Smooth muscle cell of the pulmonary artery (primary cell): Measurements from ENCODE around the gene JOSD1. TPM values are rescaled to one million over a fixed set of nuclear protein-coding genes. Genes with fewer than 3 reads are reported as not detected.

Experiments
- total RNA-seq: library from RNA; depleted of rRNA; stranded (reverse); fragments of >200 nt; gene quantifications from 2 replicates; pipeline ENCODE4 v1.2.3, GENCODE V29; 2014

JOSD1 gene
- 63.3 and 73.0 TPM in 2 replicates for total RNA-seq

DNA sequence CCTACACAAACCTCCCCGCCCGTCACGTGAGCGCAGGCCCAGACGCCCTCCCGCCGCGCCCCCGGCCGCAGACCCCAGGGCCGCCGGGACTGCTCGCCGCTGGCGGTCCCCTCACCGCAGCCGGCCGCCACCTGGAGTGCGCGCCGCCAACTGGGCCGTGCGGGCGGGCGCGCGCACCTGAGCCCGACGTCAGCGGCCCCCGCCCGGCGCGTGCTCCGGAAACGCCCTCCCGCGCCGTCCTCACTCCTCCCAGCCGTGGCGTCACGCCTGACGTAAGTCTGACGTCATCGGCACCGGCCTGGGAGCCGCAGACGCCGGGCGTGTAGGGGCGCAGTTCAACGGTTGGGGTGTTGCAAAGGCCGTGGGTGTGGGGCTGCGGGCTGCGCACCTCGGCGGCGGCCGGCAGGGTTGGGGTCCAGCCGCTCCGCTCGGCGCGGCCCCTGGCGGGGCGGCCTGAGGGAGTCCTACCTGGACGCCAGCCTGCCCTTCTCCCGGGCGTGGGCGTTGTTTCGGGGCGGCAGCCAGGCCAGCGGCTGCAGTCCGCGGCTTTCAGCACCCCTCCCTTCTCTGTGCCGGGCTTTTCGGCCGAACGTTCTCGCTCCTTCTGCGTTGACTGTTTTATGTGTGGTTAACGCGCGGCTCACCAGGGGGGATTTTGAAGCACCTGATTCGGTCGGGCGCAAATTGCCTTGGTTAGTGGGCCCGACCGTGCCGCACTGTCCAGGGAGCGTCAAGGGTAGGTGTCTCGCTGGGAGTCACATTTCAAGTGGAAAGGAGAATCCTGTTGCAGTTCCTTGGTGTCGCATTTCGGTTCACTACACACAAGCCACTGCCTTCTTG, at the start of gene JOSD1:
Gene JOSD1 (minus strand): TSS at position 155 of the 840 bp plus-strand sequence. CDS start 956 bp downstream, outside the sequence.

DNA sequence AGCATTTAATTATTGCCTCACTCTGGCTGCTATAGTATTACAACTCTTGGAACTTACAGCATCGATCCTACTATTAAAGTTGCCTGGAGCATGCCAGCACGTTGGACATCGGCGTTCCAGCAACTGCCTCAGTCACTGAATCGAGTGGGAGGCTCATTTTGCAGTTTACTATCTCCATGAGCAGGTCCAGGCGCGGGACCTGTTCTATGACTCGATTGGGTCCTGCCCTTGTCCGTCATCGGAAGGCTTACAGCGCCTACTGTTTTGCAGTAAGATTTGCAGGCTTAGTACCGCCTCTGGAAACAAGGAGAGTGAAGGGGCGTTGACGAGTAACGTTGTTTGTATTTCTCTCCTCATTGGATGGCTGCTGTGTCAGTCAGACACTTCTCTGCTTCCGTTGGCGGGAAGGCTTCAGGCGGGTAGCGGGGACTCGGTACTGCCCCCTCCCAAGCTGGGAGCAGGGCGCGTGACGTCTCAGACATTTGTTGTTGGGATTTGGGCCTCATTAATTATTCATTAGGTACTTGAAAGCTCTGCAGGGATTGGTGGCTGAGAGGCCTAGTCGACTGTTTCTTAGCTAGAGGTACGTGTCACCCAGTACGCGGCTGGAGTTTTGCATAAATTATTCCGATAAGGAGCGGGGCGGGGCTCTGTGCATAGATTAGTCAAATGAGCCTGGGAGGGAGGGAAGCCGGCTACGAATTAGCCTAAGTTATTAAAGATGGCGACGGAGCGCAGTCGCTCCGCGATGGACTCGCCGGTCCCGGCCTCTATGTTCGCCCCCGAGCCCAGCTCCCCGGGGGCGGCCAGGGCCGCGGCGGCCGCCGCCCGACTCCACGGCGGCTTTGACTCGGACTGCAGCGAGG, 4.7 kb upstream of the JOSD1 start, which contains the start of gene GTPBP1:
Gene GTPBP1 (plus strand): TSS at position 710 of the 866 bp plus-strand sequence. CDS start 12 bp downstream, at position 722.

DNA sequence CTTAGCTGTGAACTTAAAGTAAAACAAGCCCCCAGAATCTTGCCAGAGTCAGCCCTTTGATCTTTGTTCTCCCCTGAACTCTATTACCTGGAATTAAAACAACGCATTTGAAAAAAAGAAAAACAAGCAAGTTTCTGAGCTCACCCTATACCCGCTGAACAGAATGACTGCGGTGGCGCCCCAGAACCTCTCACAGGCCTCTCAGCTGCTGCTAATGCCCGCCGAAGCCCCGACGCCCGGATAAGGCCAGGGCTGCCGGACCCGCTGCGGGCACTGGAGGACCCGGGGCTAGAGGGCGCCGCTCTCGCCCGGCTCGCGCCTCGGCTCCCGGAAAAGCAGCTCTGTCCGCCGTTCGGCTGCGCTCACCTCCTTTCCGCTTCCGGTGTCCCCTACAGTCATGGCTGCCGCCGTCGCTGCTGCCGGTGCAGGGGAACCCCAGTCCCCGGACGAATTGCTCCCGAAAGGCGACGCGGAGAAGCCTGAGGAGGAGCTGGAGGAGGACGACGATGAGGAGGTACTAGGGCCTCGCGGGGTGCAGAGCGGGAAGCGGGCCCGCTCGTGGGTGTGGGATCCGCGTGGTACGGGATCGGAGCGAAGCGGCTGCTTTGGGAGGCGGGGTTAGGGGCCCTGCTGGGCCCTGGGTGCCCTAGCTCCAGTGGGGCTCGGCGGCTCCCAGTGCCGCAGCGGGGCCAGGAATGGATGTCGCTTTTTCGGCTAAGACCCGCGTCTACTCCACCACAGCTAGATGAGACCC, 19.0 kb downstream of the JOSD1 start, which contains the start of gene TOMM22:
Gene TOMM22 (plus strand): TSS at position 376 of the 754 bp plus-strand sequence. CDS start 22 bp downstream, at position 398.

DNA sequence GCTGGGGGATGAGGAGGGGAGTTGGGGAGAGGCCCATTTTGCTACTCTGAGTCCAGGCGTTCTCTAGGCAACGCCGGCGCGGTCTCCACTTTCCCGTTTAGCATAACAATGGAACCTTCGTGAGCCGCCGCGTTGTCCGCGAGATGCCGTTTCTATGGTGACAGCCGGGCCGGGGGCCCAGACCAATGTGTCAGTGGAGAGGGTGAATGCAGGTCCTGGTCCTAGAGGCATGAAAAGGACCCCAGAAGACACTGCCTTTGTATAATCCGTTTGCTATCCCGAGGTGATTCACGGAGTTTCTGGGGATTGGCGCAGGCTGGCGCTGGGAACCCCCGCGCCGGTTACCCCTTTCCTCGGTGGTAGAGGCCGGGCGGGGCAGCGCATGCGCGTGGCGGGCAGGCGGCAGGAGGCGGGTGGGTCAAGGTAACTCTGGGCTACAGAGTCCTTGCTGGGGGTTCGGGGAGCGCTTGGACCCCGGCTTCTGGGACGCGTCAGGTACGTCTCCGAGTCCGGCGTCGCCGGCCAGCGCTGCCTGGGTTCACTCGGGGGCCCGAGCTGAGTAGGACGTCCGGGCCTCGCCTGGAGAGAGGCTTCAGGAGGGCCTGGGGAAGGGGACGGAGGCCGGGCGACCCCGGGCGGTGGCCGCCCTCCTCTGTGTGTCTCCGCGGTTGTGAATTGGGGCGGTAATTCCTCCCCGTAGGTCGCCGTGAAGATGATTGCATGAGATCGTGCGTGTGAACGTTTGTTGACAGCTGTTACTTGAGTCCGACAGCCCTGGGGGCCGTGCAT, 44.3 kb downstream of the JOSD1 start, which contains the start of the genes CBY1 and FAM227A:
Gene CBY1 (plus strand): TSS at position 383 of the 789 bp plus-strand sequence. CDS start 11,417 bp downstream, outside the sequence.
Gene FAM227A (minus strand): TSS at position 137 of the 789 bp plus-strand sequence. CDS start 6,224 bp downstream, outside the sequence.

Other genes starting within 250 kb of the JOSD1 start
- gene KCNJ4, start 245.7 kb downstream of the JOSD1 start, total RNA-seq: 0.03 TPM in 1 of 2 replicates, not detected in the other
- gene KDELR3, start 232.8 kb downstream of the JOSD1 start, total RNA-seq: 134 and 166 TPM in 2 replicates
- gene DDX17, start 194.6 kb downstream of the JOSD1 start, total RNA-seq: 423 and 436 TPM in 2 replicates
- 0.56 and 0.85 TPM in 2 replicates for gene DMC1, start 130.8 kb downstream of the JOSD1 start, total RNA-seq
- gene FAM227A, start 44.6 kb downstream of the JOSD1 start, total RNA-seq: 1.1 and 3.9 TPM in 2 replicates
- 15.0 and 15.8 TPM in 2 replicates for gene CBY1, start 44.3 kb downstream of the JOSD1 start, total RNA-seq
- gene TOMM22, start 19.0 kb downstream of the JOSD1 start, total RNA-seq: 29.5 and 36.8 TPM in 2 replicates
- 33.2 and 35.1 TPM in 2 replicates for gene GTPBP1, start 5.0 kb upstream of the JOSD1 start, total RNA-seq
- gene SUN2, start 55.1 kb upstream of the JOSD1 start, total RNA-seq: 95.9 and 142 TPM in 2 replicates
- 17.3 and 20.3 TPM in 2 replicates for gene DNAL4, start 93.2 kb upstream of the JOSD1 start, total RNA-seq
- 4.7 and 7.8 TPM in 2 replicates for gene NPTXR, start 143.1 kb upstream of the JOSD1 start, total RNA-seq
- 61.8 and 65.1 TPM in 2 replicates for gene CBX6, start 171.3 kb upstream of the JOSD1 start, total RNA-seq